ENCODE data around the gene SLC17A2.
A peak's percentile ranks its signal among the peaks of the same experiment; 100 is the strongest.

SLC17A2 gene

DNA sequence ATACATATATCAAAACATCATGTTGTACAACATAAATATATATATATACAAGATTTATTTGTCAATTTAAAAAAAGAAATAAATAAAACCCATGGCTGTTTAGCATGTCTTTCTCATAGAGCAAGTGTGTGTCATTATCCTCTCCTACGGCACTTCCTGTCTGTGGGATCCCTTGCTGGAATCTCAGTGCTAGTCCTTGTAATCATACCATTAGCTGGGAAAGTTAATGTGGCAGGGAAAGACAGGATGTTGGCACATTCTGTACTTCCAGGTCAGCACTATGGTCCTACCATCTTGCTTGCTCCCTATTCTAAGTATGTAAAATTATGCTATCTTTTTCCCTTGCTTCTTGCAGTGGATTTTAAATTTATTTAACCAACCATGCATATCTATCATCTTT, 47.0 kb downstream of the SLC17A2 start:
- Histone ChIP-seq H2AK5ac (ENCODE audit: low read length) (no peak overlapping the region), H3K4ac (ENCODE audit: low read depth, low read length) (no peak overlapping the region), H3K79me2 (ENCODE audit: control insufficient read depth, insufficient read depth, low read length) (no peaks in the 10 kb centered on the region), H3K27me3 (ENCODE audit: insufficient read depth, low read length, poor library complexity) (no peaks in the 10 kb centered on the region), H3K9ac (ENCODE audit: low read length) (no peak overlapping the region), H2BK120ac (ENCODE audit: low read depth, low read length) (no peak overlapping the region), H3K4me1 (ENCODE audit: control insufficient read depth, low read depth, low read length) (no peaks in the 10 kb centered on the region), H3K18ac (ENCODE audit: low read length) (no peak overlapping the region), H3K27ac (ENCODE audit: low read depth, low read length) (no peak overlapping the region), H3K4me3 (ENCODE audit: low read length) (no peak overlapping the region), H4K5ac (ENCODE audit: low read length) (no peak overlapping the region), H3K23ac (ENCODE audit: low read length) (no peak overlapping the region), H3K36me3 (ENCODE audit: control insufficient read depth, insufficient read depth, low read length) (no peaks in the 10 kb centered on the region), H2BK5ac (ENCODE audit: low read length) (no peak overlapping the region), H4K8ac (ENCODE audit: low read depth, low read length) (no peak overlapping the region), H3K79me1 (ENCODE audit: low read length) (no peaks in the 10 kb centered on the region), H3K56ac (ENCODE audit: low read length) (no peak overlapping the region), H2BK15ac (replicated peaks; ENCODE audit: low read depth) (no peak overlapping the region), H3K4me2 (ENCODE audit: low read length) (no peak overlapping the region)
- no CpG with 5 or more reads among the region's 1 CpG for WGBS (ENCODE audit: extremely low coverage, insufficient coverage, low lambda C conversion rate)
- no peak for DNase-seq

DNA sequence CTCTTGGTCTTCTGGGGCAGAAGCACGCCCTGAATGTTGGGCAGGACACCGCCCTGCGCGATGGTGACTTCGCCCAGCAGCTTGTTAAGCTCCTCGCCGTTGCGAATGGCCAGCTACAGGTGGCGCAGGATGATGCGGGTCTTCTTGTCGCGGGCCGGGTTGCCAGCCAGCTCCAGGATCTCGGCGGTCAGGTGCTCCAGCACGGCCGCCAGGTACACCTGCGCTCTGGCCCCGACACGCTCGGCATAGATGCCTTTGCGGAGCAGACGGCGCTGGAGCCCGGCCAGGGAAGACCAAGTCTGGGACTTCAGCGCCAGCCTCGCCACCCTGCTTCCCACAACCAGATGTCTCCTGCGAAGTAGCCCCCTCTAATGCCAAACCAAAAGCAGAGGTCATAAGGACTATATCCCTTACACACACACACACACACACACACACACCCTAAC, 48.4 kb downstream of the SLC17A2 start:
- no peak overlapping the region for H3K4me2 ChIP-seq (ENCODE audit: low read length)
- no peak overlapping the region for H3K9ac ChIP-seq (ENCODE audit: low read length)
- no peaks in the 10 kb centered on the region for H3K79me1 ChIP-seq (ENCODE audit: low read length)
- H2AK5ac ChIP-seq (ENCODE audit: low read length), result no peak overlapping the region
- no peaks in the 10 kb centered on the region for H3K4me1 ChIP-seq (ENCODE audit: control insufficient read depth, low read depth, low read length)
- H3K4me3 ChIP-seq (ENCODE audit: low read length), result no peak overlapping the region
- H2BK5ac ChIP-seq (ENCODE audit: low read length), result no peak overlapping the region
- no peak overlapping the region for H2BK120ac ChIP-seq (ENCODE audit: low read depth, low read length)
- H3K36me3 ChIP-seq (ENCODE audit: control insufficient read depth, insufficient read depth, low read length), result no peaks in the 10 kb centered on the region
- no peak overlapping the region for H4K5ac ChIP-seq (ENCODE audit: low read length)
- WGBS (ENCODE audit: extremely low coverage, insufficient coverage, low lambda C conversion rate), result no CpG with 5 or more reads among the region's 28 CpGs
- no peak overlapping the region for H4K8ac ChIP-seq (ENCODE audit: low read depth, low read length)
- H2BK15ac ChIP-seq (replicated peaks; ENCODE audit: low read depth), result no peak overlapping the region
- no peaks in the 10 kb centered on the region for H3K27me3 ChIP-seq (ENCODE audit: insufficient read depth, low read length, poor library complexity)
- no peak overlapping the region for H3K56ac ChIP-seq (ENCODE audit: low read length)
- no peak overlapping the region for H3K27ac ChIP-seq (ENCODE audit: low read depth, low read length)
- no peak overlapping the region for H3K23ac ChIP-seq (ENCODE audit: low read length)
- no peak overlapping the region for H3K18ac ChIP-seq (ENCODE audit: low read length)
- no peaks in the 10 kb centered on the region for H3K79me2 ChIP-seq (ENCODE audit: control insufficient read depth, insufficient read depth, low read length)
- H3K4ac ChIP-seq (ENCODE audit: low read depth, low read length), result no peak overlapping the region
- peak; percentile 83 for DNase-seq

DNA sequence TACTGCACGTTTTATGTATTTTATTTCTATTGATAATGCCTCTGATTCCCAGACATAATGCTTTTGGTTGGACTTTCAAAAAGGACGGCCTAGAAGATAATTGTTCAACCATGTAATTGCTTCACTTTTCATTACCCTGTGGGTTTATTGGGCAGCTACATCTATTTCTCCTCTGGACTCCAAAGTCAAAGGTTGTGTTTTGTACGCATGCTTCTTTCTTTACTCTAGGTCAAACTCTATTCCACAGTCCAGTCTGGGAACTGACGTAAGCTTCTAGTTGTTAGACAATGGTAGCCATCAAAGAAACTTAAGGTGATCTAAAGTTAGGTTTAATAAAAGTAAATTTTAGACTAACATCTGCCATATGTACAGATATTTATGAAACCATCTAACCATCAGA, 49.9 kb downstream of the SLC17A2 start:
- WGBS (ENCODE audit: extremely low coverage, insufficient coverage, low lambda C conversion rate), result no CpG with 5 or more reads among the region's 4 CpGs
- Histone ChIP-seq H3K4me1 (ENCODE audit: control insufficient read depth, low read depth, low read length) (no peaks in the 10 kb centered on the region), H3K36me3 (ENCODE audit: control insufficient read depth, insufficient read depth, low read length) (no peaks in the 10 kb centered on the region), H4K8ac (ENCODE audit: low read depth, low read length) (no peak overlapping the region), H3K79me2 (ENCODE audit: control insufficient read depth, insufficient read depth, low read length) (no peaks in the 10 kb centered on the region), H3K56ac (ENCODE audit: low read length) (no peak overlapping the region), H2BK120ac (ENCODE audit: low read depth, low read length) (no peak overlapping the region), H3K27ac (ENCODE audit: low read depth, low read length) (no peak overlapping the region), H3K27me3 (ENCODE audit: insufficient read depth, low read length, poor library complexity) (no peaks in the 10 kb centered on the region), H4K5ac (ENCODE audit: low read length) (no peak overlapping the region), H3K18ac (ENCODE audit: low read length) (no peak overlapping the region), H3K9ac (ENCODE audit: low read length) (no peak overlapping the region), H3K4me2 (ENCODE audit: low read length) (no peak overlapping the region), H2BK5ac (ENCODE audit: low read length) (no peak overlapping the region), H2BK15ac (replicated peaks; ENCODE audit: low read depth) (no peak overlapping the region), H3K4me3 (ENCODE audit: low read length) (no peak overlapping the region), H3K23ac (ENCODE audit: low read length) (no peak overlapping the region), H2AK5ac (ENCODE audit: low read length) (no peak overlapping the region), H3K79me1 (ENCODE audit: low read length) (no peaks in the 10 kb centered on the region), H3K4ac (ENCODE audit: low read depth, low read length) (no peak overlapping the region)
- no peak for DNase-seq

DNA sequence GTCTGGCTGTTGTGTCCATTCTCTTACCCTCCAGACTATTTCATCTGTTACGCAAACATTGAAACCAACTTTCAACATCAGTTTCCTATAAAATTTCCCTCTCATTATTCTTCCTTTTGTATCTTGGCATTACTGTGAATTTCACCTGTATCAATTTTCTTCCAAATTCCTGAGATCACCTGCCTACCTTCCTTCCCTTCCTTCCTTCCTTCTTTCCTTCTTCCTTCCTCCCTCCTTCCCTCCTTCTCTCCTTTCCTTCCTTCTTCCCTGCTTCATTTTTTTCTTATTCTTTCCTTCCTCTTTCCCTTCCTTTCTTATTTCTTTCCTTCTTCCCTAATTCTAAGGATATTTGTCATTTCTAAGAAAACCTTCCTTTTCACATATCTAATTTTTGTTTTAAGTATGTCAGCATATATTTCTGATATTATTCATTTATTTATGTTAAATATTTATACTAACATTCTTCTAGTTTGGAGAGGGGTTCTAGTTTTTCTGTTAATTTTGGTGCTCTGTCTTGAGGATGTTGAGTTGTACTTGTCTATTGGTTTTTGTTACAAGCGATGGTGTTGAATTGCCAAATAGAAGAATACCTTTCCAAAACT, 51.7 kb downstream of the SLC17A2 start:
- no peaks in the 10 kb centered on the region for H3K4me1 ChIP-seq (ENCODE audit: control insufficient read depth, low read depth, low read length)
- no peaks in the 10 kb centered on the region for H3K27me3 ChIP-seq (ENCODE audit: insufficient read depth, low read length, poor library complexity)
- no peak overlapping the region for H3K27ac ChIP-seq (ENCODE audit: low read depth, low read length)
- no peak overlapping the region for H3K4ac ChIP-seq (ENCODE audit: low read depth, low read length)
- H3K4me2 ChIP-seq (ENCODE audit: low read length), result no peak overlapping the region
- no peaks in the 10 kb centered on the region for H3K36me3 ChIP-seq (ENCODE audit: control insufficient read depth, insufficient read depth, low read length)
- no CpG with 5 or more reads among the region's 2 CpGs for WGBS (ENCODE audit: extremely low coverage, insufficient coverage, low lambda C conversion rate)
- DNase-seq, result no peak
- H3K9ac ChIP-seq (ENCODE audit: low read length), result no peak overlapping the region
- no peak overlapping the region for H2BK120ac ChIP-seq (ENCODE audit: low read depth, low read length)
- no peaks in the 10 kb centered on the region for H3K79me2 ChIP-seq (ENCODE audit: control insufficient read depth, insufficient read depth, low read length)
- H3K23ac ChIP-seq (ENCODE audit: low read length), result no peak overlapping the region
- H2BK5ac ChIP-seq (ENCODE audit: low read length), result no peak overlapping the region
- H3K4me3 ChIP-seq (ENCODE audit: low read length), result no peak overlapping the region
- H2AK5ac ChIP-seq (ENCODE audit: low read length), result no peak overlapping the region
- H4K8ac ChIP-seq (ENCODE audit: low read depth, low read length), result no peak overlapping the region
- H3K79me1 ChIP-seq (ENCODE audit: low read length), result no peaks in the 10 kb centered on the region
- H3K56ac ChIP-seq (ENCODE audit: low read length), result no peak overlapping the region
- no peak overlapping the region for H2BK15ac ChIP-seq (replicated peaks; ENCODE audit: low read depth)
- no peak overlapping the region for H4K5ac ChIP-seq (ENCODE audit: low read length)
- no peak overlapping the region for H3K18ac ChIP-seq (ENCODE audit: low read length)

DNA sequence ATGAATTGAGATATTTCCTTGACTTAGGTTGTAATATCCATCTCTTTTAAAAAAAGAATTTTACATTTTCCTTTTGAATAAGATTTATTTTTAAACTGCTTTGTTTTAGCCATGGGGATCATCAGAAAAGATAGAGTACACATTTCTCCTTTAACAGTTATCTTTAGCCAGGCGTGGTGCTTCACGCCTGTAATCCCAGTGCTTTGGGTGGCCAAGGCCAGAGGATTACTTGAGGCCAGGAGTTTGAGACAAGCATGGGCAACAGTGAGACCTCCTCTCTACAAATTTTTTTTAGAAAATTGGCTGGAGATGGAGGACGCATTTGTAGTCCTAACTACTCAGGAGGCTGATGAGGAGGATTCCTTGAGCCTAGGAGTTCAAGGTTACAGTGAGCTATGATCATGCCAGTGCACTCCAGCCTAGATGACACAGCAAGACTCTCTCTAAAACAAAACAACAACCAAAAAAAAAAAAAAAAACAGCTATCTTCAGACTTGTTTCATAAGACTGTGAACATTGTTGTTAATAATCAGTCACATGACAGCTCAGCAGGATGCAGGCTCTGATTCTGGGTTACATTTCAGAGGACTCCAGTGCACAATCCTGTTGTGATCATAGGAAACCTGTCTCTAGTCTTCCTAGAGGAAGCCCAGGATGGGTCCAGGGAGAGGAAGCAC, 54.4 kb downstream of the SLC17A2 start:
- H3K9ac ChIP-seq (ENCODE audit: low read length), result no peak overlapping the region
- H3K79me1 ChIP-seq (ENCODE audit: low read length), result no peaks in the 10 kb centered on the region
- no peak overlapping the region for H2BK120ac ChIP-seq (ENCODE audit: low read depth, low read length)
- no peak for DNase-seq
- H3K27ac ChIP-seq (ENCODE audit: low read depth, low read length), result no peak overlapping the region
- H2AK5ac ChIP-seq (ENCODE audit: low read length), result no peak overlapping the region
- no peaks in the 10 kb centered on the region for H3K27me3 ChIP-seq (ENCODE audit: insufficient read depth, low read length, poor library complexity)
- H3K56ac ChIP-seq (ENCODE audit: low read length), result no peak overlapping the region
- no peaks in the 10 kb centered on the region for H3K79me2 ChIP-seq (ENCODE audit: control insufficient read depth, insufficient read depth, low read length)
- H2BK15ac ChIP-seq (replicated peaks; ENCODE audit: low read depth), result no peak overlapping the region
- no peak overlapping the region for H4K5ac ChIP-seq (ENCODE audit: low read length)
- no peak overlapping the region for H3K23ac ChIP-seq (ENCODE audit: low read length)
- H3K4me3 ChIP-seq (ENCODE audit: low read length), result no peak overlapping the region
- H2BK5ac ChIP-seq (ENCODE audit: low read length), result no peak overlapping the region
- H4K8ac ChIP-seq (ENCODE audit: low read depth, low read length), result no peak overlapping the region
- no peak overlapping the region for H3K4ac ChIP-seq (ENCODE audit: low read depth, low read length)
- no peak overlapping the region for H3K18ac ChIP-seq (ENCODE audit: low read length)
- H3K4me1 ChIP-seq (ENCODE audit: control insufficient read depth, low read depth, low read length), result no peaks in the 10 kb centered on the region
- no peaks in the 10 kb centered on the region for H3K36me3 ChIP-seq (ENCODE audit: control insufficient read depth, insufficient read depth, low read length)
- H3K4me2 ChIP-seq (ENCODE audit: low read length), result no peak overlapping the region
- WGBS (ENCODE audit: extremely low coverage, insufficient coverage, low lambda C conversion rate), result no CpG with 5 or more reads among the region's 3 CpGs

DNA sequence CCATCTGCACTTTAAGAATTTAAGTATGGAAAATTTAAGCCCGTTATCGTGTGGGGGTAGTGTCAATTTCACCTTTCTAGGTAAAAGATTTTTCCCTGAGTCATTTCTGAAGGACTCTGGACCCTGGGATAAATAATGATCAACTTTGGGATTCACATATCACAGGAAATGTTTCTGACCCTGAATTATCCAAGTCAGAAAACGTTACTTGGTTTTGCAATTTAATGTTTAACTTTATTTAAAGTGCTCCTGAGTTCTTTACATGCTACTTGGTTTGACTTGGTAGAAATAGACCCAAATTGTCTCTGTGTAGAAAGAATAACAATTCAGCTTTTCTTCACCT, 55.0 kb downstream of the SLC17A2 start:
- Histone ChIP-seq H2BK5ac (ENCODE audit: low read length) (no peak overlapping the region), H2AK5ac (ENCODE audit: low read length) (no peak overlapping the region)

More for the DNA sequence above, 55.0 kb downstream of the SLC17A2 start:
- Histone ChIP-seq H3K23ac (ENCODE audit: low read length) (no peak overlapping the region), H4K5ac (ENCODE audit: low read length) (no peak overlapping the region), H3K27ac (ENCODE audit: low read depth, low read length) (no peak overlapping the region), H3K4me1 (ENCODE audit: control insufficient read depth, low read depth, low read length) (no peaks in the 10 kb centered on the region), H3K4me2 (ENCODE audit: low read length) (no peak overlapping the region), H3K4me3 (ENCODE audit: low read length) (no peak overlapping the region), H2BK15ac (replicated peaks; ENCODE audit: low read depth) (no peak overlapping the region), H4K8ac (ENCODE audit: low read depth, low read length) (no peak overlapping the region), H3K79me2 (ENCODE audit: control insufficient read depth, insufficient read depth, low read length) (no peaks in the 10 kb centered on the region), H3K4ac (ENCODE audit: low read depth, low read length) (no peak overlapping the region), H3K36me3 (ENCODE audit: control insufficient read depth, insufficient read depth, low read length) (no peaks in the 10 kb centered on the region), H2BK120ac (ENCODE audit: low read depth, low read length) (no peak overlapping the region), H3K56ac (ENCODE audit: low read length) (no peak overlapping the region), H3K79me1 (ENCODE audit: low read length) (no peaks in the 10 kb centered on the region), H3K27me3 (ENCODE audit: insufficient read depth, low read length, poor library complexity) (no peaks in the 10 kb centered on the region), H3K18ac (ENCODE audit: low read length) (no peak overlapping the region), H3K9ac (ENCODE audit: low read length) (no peak overlapping the region)
- no CpG with 5 or more reads among the region's 3 CpGs for WGBS (ENCODE audit: extremely low coverage, insufficient coverage, low lambda C conversion rate)
- DNase-seq, result no peak

Measured in mesendoderm (in vitro differentiated cells).